HEK293 (cell line): Measurements from ENCODE around the gene CHST14.

Source experiments
- CTCF ChIA-PET: fragments of 350-600 bp; formaldehyde crosslinking; extraction: SDS; loops from one replicate; lab custom pipeline; 2021; ENCODE audit warnings: antibody characterized with exemption; lab: Yijun Ruan, JAX
- POLR2A ChIA-PET: fragments of 300-600 bp; formaldehyde crosslinking; extraction: SDS; loops from one replicate; lab custom pipeline; 2020; ENCODE audit warnings: antibody characterized with exemption, inconsistent platforms; lab: Yijun Ruan, JAX
- H3K27ac ChIP-seq: fragments of 200-500 bp; sonication (Bioruptor generic); 2 replicates; pipeline ENCODE4 v1.5.1; 2014; ENCODE audit warnings: low read depth, low read length, control low read depth, inconsistent platforms; ENCODE audit errors: extremely low read depth
- H3K36me3 ChIP-seq, 2 experiments: fragments of 200-500 bp in 1 of 2; sonication (Bioruptor generic) in 1 of 2; 1 replicate in 1 of 2; 2 replicates in 1 of 2; pipeline ENCODE4 v1.5.1; 2014 to 2017; ENCODE audit warnings: inconsistent platforms in 2 of 2, low read length in 2 of 2; ENCODE audit not compliant: control insufficient read depth in 2 of 2, insufficient read depth in 1 of 2
- H3K4me1 ChIP-seq: fragments of 200-500 bp; sonication (Bioruptor generic); 2 replicates; pipeline ENCODE4 v1.5.1; 2014; ENCODE audit warnings: mild to moderate bottlenecking, low read length, inconsistent platforms; ENCODE audit not compliant: control insufficient read depth, insufficient read depth
- H3K4me3 ChIP-seq: 2 replicates; pipeline ENCODE4 v1.5.1; 2011; ENCODE audit warnings: low read depth, mild to moderate bottlenecking, control low read depth, low read length, moderate library complexity
- H3K9me3 ChIP-seq: fragments of 200-500 bp; sonication (Bioruptor generic); 2 replicates; pipeline ENCODE4 v1.5.1; 2014; ENCODE audit warnings: low read depth, low read length, inconsistent platforms; ENCODE audit not compliant: control insufficient read depth, insufficient read depth
- SCRT2 ChIP-seq: fragments of 450-650 bp; formaldehyde crosslinking; IDR thresholded peaks from 2 replicates; pipeline ENCODE4 v1.5.1; 2016; ENCODE audit warnings: missing biosample characterization, missing genetic modification characterization
- ZNF138 ChIP-seq: fragments of 450-650 bp; formaldehyde crosslinking; IDR thresholded peaks from 2 replicates; pipeline ENCODE4 v1.5.1; 2016; ENCODE audit warnings: missing biosample characterization, missing genetic modification characterization, borderline replicate concordance
- ZNF248 ChIP-seq: fragments of 450-650 bp; formaldehyde crosslinking; IDR thresholded peaks from 2 replicates; pipeline ENCODE4 v1.5.1; 2017; ENCODE audit warnings: missing biosample characterization, missing genetic modification characterization
- ZNF354C ChIP-seq: fragments of 450-650 bp; formaldehyde crosslinking; IDR thresholded peaks from 2 replicates; pipeline ENCODE4 v1.5.1; 2016; ENCODE audit warnings: missing biosample characterization, missing genetic modification characterization, low read depth, borderline replicate concordance
- ZNF549 ChIP-seq: fragments of 450-650 bp; IDR thresholded peaks from 2 replicates; pipeline ENCODE4 v1.5.1; 2018; ENCODE audit warnings: missing biosample characterization, missing genetic modification characterization, mild to moderate bottlenecking, inconsistent platforms, moderate library complexity
- ZNF585B ChIP-seq: fragments of 450-650 bp; formaldehyde crosslinking; IDR thresholded peaks from 2 replicates; pipeline ENCODE4 v1.5.1; 2016; ENCODE audit warnings: missing biosample characterization, missing genetic modification characterization
- ZNF596 ChIP-seq: fragments of 450-650 bp; IDR thresholded peaks from 2 replicates; pipeline ENCODE4 v1.5.0; 2018; ENCODE audit warnings: missing biosample characterization, mild to moderate bottlenecking, missing genetic modification characterization, moderate library complexity
- ZNF610 ChIP-seq: fragments of 450-650 bp; formaldehyde crosslinking; IDR thresholded peaks from 2 replicates; pipeline ENCODE4 v1.5.1; 2016; ENCODE audit warnings: missing biosample characterization, missing genetic modification characterization, borderline replicate concordance
- ZXDB ChIP-seq: fragments of 450-650 bp; formaldehyde crosslinking; IDR thresholded peaks from 2 replicates; pipeline ENCODE4 v1.5.1; 2016; ENCODE audit warnings: missing biosample characterization, missing genetic modification characterization
- TF ChIP-seq, protein P1 (sequence below): fragments of 450-650 bp; formaldehyde crosslinking; IDR thresholded peaks from 2 replicates; pipeline ENCODE4 v1.5.1; 2016; ENCODE audit warnings: missing biosample characterization, missing genetic modification characterization
- TF ChIP-seq, protein P2 (sequence below): fragments of 450-650 bp; formaldehyde crosslinking; conservative IDR thresholded peaks from 2 replicates; pipeline ENCODE4 v1.5.1; 2016; ENCODE audit warnings: low read depth, missing biosample characterization, missing genetic modification characterization
- TF ChIP-seq, protein P3 (sequence below): fragments of 450-650 bp; formaldehyde crosslinking; IDR thresholded peaks from 2 replicates; pipeline ENCODE4 v1.5.1; 2016; ENCODE audit warnings: missing biosample characterization, missing genetic modification characterization
- TF ChIP-seq, protein P4 (sequence below): fragments of 450-650 bp; formaldehyde crosslinking; IDR thresholded peaks from 2 replicates; pipeline ENCODE4 v1.5.1; 2016; ENCODE audit warnings: missing biosample characterization, missing genetic modification characterization
- TF ChIP-seq, protein P5 (sequence below): fragments of 450-650 bp; formaldehyde crosslinking; IDR thresholded peaks from 2 replicates; pipeline ENCODE4 v1.5.1; 2016; ENCODE audit warnings: missing biosample characterization, missing genetic modification characterization
- TF ChIP-seq, protein P6 (sequence below): fragments of 450-650 bp; formaldehyde crosslinking; IDR thresholded peaks from 2 replicates; pipeline ENCODE4 v1.5.1; 2016; ENCODE audit warnings: missing biosample characterization, missing genetic modification characterization, low read depth
- TF ChIP-seq, protein P7 (sequence below): fragments of 450-650 bp; formaldehyde crosslinking; IDR thresholded peaks from 2 replicates; pipeline ENCODE4 v1.5.1; 2017; ENCODE audit warnings: missing biosample characterization, missing genetic modification characterization
- TF ChIP-seq, protein P8 (sequence below): fragments of 450-650 bp; formaldehyde crosslinking; IDR thresholded peaks from 2 replicates; pipeline ENCODE4 v1.5.1; 2016; ENCODE audit warnings: missing biosample characterization, missing genetic modification characterization

Gene CHST14

DNA sequence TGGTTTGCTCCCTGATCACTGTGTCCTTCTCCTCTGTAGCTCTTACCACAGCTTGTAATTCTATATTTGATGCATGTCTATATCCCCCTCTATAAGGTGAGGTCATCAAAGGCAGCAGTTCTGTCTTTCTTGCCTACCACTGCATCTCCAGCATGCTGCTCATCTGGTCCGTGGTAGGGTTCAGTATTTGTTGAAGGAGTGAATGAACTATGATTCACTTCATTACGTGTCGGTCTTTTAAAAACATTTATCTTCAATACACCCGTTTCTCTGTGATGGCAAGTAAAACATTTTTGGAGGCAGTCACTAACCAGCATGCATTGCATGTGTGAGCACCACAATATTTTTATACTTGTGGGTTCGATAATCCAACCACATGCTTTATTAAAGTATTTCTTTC, 27.6 kb downstream of the CHST14 start:
- no peaks in the 10 kb centered on the region for H3K9me3 ChIP-seq
- no peak overlapping the region for H3K4me3 ChIP-seq
- ChIA-PET POLR2A (interaction anchor here (0.6 kb wide), 1 partner anchor 92 kb away, joined by 4 read pairs; no protein-coding TSS in a partner anchor), CTCF (no interaction called here)
- no peak overlapping the region for H3K27ac ChIP-seq
- no peaks in the 10 kb centered on the region for H3K36me3 ChIP-seq
- H3K4me1 ChIP-seq = no peaks in the 10 kb centered on the region
- TF ChIP-seq, protein P1, sequence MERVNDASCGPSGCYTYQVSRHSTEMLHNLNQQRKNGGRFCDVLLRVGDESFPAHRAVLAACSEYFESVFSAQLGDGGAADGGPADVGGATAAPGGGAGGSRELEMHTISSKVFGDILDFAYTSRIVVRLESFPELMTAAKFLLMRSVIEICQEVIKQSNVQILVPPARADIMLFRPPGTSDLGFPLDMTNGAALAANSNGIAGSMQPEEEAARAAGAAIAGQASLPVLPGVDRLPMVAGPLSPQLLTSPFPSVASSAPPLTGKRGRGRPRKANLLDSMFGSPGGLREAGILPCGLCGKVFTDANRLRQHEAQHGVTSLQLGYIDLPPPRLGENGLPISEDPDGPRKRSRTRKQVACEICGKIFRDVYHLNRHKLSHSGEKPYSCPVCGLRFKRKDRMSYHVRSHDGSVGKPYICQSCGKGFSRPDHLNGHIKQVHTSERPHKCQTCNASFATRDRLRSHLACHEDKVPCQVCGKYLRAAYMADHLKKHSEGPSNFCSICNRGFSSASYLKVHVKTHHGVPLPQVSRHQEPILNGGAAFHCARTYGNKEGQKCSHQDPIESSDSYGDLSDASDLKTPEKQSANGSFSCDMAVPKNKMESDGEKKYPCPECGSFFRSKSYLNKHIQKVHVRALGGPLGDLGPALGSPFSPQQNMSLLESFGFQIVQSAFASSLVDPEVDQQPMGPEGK = 0 out of 2 replicates have a peak, but pooled peaks have one; percentile 5
- TF ChIP-seq ZNF549 (tag by site-specific recombination) (no peak), ZNF585B (tag by site-specific recombination) (no peak), ZNF354C (tag by site-specific recombination) (no peak), ZNF610 (tag by site-specific recombination) (no peak), ZNF138 (tag by site-specific recombination) (no peak), ZXDB (tag by site-specific recombination) (no peak), ZNF248 (no peak), ZNF596 (tag by site-specific recombination) (no peak), SCRT2 (tag by site-specific recombination) (no peak)
- TF ChIP-seq, protein P2, sequence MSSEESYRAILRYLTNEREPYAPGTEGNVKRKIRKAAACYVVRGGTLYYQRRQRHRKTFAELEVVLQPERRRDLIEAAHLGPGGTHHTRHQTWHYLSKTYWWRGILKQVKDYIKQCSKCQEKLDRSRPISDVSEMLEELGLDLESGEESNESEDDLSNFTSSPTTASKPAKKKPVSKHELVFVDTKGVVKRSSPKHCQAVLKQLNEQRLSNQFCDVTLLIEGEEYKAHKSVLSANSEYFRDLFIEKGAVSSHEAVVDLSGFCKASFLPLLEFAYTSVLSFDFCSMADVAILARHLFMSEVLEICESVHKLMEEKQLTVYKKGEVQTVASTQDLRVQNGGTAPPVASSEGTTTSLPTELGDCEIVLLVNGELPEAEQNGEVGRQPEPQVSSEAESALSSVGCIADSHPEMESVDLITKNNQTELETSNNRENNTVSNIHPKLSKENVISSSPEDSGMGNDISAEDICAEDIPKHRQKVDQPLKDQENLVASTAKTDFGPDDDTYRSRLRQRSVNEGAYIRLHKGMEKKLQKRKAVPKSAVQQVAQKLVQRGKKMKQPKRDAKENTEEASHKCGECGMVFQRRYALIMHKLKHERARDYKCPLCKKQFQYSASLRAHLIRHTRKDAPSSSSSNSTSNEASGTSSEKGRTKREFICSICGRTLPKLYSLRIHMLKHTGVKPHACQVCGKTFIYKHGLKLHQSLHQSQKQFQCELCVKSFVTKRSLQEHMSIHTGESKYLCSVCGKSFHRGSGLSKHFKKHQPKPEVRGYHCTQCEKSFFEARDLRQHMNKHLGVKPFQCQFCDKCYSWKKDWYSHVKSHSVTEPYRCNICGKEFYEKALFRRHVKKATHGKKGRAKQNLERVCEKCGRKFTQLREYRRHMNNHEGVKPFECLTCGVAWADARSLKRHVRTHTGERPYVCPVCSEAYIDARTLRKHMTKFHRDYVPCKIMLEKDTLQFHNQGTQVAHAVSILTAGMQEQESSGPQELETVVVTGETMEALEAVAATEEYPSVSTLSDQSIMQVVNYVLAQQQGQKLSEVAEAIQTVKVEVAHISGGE = no peak
- TF ChIP-seq, protein P3, sequence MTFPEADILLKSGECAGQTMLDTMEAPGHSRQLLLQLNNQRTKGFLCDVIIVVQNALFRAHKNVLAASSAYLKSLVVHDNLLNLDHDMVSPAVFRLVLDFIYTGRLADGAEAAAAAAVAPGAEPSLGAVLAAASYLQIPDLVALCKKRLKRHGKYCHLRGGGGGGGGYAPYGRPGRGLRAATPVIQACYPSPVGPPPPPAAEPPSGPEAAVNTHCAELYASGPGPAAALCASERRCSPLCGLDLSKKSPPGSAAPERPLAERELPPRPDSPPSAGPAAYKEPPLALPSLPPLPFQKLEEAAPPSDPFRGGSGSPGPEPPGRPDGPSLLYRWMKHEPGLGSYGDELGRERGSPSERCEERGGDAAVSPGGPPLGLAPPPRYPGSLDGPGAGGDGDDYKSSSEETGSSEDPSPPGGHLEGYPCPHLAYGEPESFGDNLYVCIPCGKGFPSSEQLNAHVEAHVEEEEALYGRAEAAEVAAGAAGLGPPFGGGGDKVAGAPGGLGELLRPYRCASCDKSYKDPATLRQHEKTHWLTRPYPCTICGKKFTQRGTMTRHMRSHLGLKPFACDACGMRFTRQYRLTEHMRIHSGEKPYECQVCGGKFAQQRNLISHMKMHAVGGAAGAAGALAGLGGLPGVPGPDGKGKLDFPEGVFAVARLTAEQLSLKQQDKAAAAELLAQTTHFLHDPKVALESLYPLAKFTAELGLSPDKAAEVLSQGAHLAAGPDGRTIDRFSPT = no peak
- TF ChIP-seq, protein P4, sequence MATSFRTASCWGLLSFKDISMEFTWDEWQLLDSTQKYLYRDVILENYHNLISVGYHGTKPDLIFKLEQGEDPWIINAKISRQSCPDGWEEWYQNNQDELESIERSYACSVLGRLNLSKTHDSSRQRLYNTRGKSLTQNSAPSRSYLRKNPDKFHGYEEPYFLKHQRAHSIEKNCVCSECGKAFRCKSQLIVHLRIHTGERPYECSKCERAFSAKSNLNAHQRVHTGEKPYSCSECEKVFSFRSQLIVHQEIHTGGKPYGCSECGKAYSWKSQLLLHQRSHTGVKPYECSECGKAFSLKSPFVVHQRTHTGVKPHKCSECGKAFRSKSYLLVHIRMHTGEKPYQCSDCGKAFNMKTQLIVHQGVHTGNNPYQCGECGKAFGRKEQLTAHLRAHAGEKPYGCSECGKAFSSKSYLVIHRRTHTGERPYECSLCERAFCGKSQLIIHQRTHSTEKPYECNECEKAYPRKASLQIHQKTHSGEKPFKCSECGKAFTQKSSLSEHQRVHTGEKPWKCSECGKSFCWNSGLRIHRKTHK = no peak
- TF ChIP-seq, protein P5, sequence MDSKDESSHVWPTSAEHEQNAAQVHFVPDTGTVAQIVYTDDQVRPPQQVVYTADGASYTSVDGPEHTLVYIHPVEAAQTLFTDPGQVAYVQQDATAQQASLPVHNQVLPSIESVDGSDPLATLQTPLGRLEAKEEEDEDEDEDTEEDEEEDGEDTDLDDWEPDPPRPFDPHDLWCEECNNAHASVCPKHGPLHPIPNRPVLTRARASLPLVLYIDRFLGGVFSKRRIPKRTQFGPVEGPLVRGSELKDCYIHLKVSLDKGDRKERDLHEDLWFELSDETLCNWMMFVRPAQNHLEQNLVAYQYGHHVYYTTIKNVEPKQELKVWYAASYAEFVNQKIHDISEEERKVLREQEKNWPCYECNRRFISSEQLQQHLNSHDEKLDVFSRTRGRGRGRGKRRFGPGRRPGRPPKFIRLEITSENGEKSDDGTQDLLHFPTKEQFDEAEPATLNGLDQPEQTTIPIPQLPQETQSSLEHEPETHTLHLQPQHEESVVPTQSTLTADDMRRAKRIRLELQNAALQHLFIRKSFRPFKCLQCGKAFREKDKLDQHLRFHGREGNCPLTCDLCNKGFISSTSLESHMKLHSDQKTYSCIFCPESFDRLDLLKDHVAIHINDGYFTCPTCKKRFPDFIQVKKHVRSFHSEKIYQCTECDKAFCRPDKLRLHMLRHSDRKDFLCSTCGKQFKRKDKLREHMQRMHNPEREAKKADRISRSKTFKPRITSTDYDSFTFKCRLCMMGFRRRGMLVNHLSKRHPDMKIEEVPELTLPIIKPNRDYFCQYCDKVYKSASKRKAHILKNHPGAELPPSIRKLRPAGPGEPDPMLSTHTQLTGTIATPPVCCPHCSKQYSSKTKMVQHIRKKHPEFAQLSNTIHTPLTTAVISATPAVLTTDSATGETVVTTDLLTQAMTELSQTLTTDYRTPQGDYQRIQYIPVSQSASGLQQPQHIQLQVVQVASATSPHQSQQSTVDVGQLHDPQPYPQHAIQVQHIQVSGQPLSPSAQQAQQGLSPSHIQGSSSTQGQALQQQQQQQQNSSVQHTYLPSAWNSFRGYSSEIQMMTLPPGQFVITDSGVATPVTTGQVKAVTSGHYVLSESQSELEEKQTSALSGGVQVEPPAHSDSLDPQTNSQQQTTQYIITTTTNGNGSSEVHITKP (tag by site-specific recombination) = no peak
- TF ChIP-seq, protein P6, sequence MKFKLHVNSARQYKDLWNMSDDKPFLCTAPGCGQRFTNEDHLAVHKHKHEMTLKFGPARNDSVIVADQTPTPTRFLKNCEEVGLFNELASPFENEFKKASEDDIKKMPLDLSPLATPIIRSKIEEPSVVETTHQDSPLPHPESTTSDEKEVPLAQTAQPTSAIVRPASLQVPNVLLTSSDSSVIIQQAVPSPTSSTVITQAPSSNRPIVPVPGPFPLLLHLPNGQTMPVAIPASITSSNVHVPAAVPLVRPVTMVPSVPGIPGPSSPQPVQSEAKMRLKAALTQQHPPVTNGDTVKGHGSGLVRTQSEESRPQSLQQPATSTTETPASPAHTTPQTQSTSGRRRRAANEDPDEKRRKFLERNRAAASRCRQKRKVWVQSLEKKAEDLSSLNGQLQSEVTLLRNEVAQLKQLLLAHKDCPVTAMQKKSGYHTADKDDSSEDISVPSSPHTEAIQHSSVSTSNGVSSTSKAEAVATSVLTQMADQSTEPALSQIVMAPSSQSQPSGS = peak; percentile 57; the same call in 1 of the 2 replicates
- TF ChIP-seq, protein P7, sequence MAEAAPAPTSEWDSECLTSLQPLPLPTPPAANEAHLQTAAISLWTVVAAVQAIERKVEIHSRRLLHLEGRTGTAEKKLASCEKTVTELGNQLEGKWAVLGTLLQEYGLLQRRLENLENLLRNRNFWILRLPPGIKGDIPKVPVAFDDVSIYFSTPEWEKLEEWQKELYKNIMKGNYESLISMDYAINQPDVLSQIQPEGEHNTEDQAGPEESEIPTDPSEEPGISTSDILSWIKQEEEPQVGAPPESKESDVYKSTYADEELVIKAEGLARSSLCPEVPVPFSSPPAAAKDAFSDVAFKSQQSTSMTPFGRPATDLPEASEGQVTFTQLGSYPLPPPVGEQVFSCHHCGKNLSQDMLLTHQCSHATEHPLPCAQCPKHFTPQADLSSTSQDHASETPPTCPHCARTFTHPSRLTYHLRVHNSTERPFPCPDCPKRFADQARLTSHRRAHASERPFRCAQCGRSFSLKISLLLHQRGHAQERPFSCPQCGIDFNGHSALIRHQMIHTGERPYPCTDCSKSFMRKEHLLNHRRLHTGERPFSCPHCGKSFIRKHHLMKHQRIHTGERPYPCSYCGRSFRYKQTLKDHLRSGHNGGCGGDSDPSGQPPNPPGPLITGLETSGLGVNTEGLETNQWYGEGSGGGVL (tag by site-specific recombination) = 0 out of 2 replicates have a peak, but pooled peaks have one; percentile 24
- TF ChIP-seq, protein P8, sequence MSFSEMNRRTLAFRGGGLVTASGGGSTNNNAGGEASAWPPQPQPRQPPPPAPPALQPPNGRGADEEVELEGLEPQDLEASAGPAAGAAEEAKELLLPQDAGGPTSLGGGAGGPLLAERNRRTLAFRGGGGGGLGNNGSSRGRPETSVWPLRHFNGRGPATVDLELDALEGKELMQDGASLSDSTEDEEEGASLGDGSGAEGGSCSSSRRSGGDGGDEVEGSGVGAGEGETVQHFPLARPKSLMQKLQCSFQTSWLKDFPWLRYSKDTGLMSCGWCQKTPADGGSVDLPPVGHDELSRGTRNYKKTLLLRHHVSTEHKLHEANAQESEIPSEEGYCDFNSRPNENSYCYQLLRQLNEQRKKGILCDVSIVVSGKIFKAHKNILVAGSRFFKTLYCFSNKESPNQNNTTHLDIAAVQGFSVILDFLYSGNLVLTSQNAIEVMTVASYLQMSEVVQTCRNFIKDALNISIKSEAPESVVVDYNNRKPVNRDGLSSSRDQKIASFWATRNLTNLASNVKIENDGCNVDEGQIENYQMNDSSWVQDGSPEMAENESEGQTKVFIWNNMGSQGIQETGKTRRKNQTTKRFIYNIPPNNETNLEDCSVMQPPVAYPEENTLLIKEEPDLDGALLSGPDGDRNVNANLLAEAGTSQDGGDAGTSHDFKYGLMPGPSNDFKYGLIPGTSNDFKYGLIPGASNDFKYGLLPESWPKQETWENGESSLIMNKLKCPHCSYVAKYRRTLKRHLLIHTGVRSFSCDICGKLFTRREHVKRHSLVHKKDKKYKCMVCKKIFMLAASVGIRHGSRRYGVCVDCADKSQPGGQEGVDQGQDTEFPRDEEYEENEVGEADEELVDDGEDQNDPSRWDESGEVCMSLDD (tag by site-specific recombination) = no peak
